HG03565 (cell line): ENCODE measurements around the gene TAOK3.

Experiments
- ATAC-seq: cut with Tn5 transposase; IDR thresholded peaks from one replicate; pipeline ENCODE4 v1.9.1; 2021; ENCODE audit warnings: mild to moderate bottlenecking, moderate library complexity; ENCODE audit not compliant: unreplicated experiment

TAOK3 gene

DNA sequence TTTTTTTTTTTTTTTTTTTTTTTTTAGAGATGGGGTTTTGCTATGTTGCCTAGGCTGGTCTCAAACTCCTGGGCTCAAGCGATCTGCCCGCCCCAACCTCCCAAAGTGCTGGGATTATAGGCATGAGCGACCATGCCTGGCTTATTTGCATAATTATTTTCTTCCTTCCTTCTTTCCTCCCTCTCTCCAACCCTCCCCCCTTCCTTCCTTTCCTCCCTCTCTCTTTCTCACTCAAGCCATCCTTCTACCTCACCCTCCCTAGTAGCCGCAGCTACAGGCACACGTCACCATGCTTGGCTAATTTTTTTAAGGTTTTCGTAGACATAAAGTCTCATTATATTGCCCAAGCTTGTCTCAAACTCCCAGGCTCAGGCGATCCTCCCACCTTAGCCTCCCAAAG, 152.9 kb downstream of the TAOK3 start:
- no peak for ATAC-seq

DNA sequence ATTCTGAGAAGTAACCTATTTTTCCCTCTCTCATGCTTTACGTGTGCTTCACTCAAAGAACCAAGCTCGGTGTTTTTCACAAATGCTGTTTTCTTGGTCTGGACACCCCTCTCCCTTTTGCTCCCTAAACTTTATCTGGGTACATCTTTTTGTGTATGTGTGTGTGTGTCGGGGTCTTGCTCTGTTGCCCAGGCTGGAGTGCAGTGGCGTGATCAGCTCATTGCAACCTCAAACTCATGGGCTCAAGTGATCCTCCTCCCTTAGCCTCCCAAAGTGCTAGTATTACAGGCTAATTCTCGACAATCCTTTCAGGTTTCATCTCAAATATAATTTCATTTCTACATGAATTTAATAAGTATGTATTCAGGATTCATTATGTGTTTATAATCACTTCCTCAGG, 153.6 kb downstream of the TAOK3 start:
- ATAC-seq, result no peak

DNA sequence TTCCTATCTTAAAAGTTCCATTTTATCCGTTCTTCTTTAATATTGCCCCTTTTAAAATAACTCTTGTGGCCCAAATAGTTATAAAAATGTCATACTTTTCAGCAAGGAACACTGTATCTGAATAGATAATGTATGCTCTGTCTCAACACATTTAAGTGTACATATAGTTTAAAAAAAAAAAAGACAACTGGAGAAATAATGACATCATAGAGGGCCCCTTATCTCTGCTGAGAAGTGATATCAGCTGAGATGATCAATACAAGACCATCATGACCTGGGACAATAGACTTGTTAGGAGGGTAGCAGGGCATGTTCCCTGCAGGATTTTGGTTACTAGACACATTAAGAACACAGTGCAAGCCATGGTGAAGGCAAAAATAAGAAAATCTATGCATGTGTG, 159.3 kb downstream of the TAOK3 start:
- ATAC-seq, result no peak

DNA sequence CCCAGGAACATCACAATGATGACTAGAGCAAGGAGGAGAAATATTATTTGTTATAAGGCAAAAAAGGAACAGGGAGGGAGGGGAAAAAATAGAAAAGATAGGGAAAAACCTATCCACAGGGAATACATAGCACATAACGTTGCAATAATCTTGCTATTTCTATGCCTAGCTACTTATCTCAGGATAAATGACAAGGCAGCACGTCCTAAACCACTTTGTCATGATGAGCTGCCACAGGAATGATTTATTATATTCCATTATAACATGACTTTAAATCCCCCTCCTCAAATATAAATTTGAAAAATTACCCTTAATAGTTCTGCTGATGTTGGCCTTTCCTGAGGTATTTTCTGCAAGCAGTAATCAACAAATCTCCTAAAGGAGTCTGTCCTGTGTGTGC, 160.1 kb downstream of the TAOK3 start:
- no peak for ATAC-seq

DNA sequence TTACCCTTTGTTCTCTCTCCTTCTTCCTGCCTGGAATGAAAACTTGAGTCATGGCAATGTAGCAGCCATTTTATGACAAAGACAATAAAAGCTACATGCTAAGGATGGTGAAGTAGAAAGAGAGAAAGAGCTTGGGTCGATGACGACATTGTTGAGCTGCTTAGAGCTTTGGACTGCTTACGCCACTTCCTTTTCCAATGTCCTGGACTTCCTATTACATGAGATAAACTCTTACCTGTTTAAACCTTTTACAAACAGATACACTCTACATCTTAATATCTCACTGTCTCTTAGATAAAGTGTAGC, 166.6 kb downstream of the TAOK3 start:
- no peak for ATAC-seq

DNA sequence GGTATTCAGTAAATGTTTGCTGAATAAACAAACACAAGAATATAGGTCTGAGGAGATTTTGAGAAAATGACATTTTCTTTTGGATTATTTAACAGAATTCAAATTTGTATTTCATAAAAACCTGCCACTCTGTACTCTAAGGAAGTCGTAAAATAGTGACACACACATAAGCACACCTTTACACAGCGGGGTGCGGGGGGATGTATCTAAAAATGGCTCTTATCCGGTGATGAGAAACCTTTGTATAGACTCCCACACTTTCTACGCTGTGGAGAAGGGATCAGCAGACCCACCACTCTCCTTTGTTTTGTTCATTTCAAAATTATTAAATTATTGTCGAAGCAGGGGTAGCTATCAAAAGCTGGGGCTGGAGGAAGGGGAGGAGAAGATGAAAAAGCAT, 178.7 kb downstream of the TAOK3 start:
- ATAC-seq, result no peak

DNA sequence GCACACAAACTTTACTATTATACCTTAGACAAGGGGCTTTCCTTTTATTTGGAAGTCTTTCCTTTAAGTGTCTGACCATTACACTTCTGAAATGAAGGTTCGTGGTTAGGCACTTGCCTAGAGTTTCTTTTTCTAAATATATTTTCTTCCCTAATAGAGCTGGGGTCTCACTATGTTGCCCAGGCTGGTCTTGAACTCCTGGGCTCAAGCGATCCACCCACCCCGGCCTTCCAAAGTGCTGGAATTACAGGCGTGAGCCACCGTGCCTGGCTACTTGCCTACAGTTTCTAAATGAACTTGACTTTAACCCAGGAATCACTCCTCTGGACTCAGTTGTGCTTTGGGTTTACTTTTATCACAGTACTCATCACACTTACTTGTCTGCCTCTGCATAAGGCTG, 179.2 kb downstream of the TAOK3 start:
- ATAC-seq, result no peak

DNA sequence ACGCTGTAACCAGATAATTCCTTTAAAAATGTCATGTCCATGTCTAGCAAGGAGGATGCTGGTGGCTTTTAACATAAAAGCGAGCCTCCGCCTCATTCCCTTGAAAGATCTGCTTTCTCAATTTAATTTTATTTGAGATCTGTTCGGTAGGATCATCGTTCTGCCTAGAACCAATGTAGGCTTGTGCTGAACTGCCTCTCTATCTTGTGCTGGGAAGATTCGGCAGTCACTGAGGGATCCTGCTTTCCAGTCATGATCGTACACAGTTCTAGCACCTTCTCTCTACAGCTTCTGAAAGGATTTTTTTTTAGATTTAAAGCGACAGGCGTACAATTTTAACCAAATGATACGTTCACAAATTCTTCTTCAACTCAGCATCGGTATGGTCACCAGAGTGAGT, 182.4 kb downstream of the TAOK3 start:
- ATAC-seq, result no peak

DNA sequence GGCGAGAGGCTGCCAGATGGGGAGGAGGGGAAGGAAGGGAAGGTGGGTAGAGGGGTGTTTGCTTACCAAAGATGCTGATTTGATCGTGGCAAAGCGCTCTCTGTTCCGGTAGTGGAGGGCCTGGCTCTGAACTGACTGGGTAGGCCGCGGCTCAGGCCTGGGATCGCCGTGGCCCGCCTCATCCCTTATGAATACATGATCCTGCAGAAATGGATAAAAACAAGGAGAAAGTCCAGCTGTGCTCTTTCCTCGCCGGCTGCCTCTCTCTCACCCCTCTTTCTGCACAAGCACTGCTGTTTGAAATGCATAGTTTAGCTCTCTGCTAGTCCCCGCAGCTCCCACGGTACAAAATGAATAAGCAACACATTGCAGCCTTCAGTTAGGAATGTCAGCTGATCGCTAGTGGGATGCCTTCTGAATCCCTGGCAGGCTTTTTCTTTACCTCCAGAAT, 182.9 kb downstream of the TAOK3 start:
- no peak for ATAC-seq

DNA sequence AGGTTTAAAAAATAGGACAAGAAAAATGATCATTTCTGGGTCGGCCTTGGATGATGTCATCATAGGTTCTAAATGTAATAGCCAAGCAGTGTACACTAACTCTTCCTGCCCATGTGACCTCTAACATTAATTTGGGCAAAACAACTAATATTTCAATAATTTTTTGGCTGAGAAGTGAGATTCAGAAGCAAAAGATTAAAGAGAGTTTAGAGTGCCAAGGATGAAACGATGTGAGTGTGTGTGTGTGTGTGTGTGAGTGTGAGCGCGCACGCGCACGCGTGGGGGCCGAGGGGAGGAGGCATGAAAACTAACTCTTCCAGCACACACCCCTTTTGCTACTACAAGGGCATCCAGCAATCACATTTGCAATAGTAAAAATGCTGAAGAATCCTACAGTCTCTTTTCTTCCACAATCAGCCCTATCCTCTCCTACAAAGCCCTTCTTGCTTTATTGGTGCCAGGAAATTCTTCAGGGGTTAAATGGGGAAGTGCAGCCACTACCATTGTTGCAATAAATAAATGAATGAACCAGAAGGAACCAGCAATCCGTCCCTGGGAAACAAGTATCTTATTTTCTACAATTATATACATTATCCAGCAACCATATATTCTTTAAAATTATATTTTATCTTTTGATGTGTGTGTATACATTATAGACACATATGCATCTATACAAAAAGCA, 183.9 kb downstream of the TAOK3 start:
- ATAC-seq, result no peak

DNA sequence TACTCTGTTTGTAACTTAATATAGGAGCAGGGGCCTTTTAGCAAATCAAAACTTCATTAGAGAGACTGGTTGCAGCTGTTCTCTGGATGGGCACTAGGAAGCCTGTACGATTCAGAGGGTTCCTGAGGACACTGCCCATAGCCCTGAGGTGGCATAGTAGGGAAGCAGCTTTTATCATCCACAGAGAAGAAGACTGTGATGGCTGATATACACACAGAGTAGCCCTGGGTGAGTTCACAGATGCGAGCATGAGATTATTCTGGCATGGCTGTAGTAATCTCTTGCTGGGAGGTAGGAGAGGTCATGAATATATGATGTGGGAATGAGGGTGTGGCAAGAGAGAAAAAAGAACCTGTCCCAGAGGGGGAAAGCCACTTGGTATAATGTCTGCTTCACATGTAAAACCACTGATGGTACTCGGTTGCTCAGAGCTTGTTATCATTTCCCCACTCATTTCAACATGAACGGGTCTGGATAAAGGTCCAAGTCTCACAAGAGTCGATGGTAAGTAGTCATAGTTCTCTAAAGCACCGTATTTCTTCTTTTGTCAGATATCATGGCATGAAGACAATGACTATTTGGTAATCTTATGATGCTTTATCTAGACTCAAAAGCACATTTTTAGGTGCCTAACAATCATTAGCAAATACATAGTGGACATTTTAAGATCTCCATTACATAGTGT, 184.8 kb downstream of the TAOK3 start:
- ATAC-seq, result no peak

DNA sequence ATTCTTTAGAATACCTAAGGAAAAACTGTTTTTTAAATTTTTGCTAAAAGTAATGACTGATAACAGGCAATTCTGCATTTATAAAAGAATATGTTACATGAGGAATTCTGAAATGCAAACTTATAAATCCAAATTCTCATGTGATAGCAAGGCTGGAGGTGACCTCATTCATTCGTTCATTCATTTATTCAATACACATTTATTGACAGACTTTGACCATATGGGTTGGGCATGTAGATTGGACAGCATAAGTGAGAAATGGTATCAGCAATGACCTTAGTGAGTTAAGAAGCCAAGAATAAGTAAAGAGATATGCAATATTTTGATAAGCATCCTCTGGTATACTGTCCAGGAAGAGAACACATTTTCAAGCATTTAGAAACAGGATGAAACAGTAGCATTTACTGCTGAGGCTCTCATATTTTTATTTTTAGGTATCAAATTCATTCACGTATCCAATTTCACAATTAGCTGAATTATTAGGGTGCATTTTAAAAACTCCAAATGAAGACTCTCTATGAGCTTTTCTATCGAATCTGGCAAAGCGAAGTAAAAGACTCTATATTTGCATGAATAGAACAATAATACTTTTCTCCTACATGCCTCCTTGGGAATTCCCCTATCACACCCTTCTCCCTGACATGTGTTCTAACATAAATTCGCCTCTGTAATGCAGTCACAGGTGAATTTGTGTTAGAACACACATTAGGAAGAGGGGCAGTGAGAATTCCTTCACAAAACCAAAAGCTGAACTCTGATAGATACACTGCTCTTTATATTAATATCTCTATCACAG, 186.9 kb downstream of the TAOK3 start:
- ATAC-seq, result no peak

DNA sequence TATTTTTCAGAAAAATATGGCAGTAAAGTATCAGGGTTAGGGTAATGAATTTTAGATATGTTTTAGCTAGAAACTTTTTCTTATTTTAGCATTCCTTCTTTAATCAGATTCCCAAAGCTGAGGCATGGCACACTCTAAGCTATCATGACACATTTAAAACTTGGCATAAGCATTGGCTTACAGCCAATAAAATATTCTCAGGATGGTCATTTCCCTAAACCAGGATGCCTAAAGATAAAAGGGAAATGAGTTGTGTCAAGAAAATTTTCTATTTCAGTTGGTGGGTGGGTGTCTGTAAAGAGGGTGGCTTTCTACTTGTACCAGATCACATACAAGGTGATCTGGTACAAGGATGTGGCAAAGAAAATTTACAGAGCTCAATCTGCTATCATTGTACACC, 189.0 kb downstream of the TAOK3 start:
- no peak for ATAC-seq

DNA sequence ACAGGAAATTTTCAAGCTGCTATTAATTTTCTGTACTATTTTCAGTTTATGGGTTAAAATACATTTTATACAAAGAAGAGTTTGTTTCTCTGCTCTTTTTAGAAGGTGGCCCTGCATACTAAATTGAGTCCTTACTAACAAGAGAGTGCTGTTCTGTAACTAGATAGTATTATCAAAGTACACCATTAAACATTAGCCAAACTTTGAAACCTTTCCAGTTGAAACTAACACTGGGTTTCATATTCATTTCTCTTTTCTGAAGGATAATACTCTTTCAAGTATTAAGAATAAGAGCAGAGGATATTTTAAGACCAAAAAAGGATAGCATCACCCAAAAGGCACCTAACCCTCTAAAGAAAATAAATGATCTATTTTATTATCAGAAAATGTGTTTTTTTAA, 189.6 kb downstream of the TAOK3 start:
- no peak for ATAC-seq

DNA sequence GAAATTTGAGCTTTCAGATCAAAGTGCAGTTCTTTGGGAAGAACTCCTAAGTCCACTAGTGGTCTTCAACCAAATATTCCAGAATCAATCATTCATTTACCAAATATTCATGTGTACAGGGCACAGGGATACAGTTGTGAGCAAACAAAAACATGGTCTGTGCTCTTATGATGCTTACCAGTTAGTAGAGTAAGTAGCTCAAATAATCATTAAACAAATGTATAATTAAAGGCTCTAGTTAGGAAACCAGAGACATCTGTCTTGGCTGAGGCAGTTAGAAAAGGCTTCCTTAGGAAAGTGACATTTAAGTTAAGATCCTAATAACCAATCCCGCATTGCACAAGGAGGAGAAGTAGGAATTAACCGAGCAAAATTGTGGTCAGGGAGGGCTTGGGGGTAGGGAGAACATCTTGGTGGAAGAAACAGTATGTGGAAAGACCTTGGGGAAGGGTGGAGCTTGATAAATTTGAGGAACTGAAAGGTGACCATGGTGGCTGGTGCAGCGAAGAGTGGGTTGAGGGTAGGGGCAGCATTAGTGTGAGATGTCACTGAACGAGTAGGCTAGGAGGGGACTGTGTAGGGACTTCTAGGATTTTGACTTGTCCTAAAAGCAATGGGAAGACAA, 196.8 kb downstream of the TAOK3 start:
- no peak for ATAC-seq

DNA sequence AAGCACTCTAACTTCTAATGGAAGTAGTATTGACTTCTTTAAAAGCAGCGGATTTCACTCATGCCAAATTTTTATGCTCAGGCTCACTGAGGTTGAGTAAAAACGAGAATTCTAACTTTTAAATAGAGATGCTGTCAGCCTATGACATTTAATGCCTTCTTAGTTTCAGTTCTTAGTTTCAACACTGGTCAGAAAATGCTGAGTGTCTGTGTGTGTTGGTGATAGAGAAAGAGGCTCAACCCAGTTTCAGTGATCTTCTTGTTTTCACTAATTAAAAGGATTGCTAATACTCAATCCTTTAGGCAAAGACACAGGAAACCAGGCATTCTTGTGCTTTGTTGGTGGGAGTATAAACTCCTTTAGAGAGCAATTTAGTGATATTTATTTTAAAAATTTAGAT, 205.8 kb downstream of the TAOK3 start:
- peak; percentile 99 for ATAC-seq

DNA sequence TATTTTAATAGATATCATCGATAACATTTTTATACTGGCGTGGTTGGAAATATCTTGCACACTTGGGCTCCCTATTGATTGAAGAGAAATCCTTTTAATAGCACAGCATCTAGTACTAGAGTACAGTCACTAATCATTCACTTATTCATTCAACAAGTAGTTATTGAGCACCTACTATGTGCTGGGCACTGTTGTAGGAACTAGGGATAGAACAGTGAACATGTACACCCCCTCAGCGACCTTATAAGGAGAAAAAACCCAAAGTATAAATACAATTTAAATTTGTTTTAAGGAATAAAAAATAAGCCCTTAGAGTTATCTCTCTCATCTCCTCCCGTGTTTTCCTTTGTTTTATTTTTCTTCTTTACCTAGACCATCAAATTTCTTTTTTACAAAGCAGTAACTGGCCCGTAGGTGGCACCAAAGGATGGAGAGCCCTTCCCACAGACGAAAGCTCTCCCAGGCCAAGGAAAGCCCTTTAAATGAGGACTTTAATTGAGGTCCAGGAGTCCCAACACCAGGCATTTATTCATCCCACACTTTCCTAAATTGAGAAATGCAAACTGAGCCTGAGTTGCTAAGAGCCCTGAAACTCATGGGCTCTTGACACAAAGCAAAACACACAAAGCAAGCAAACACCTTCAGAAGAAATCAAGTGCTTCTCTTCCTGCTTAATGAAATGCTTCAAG, 207.8 kb downstream of the TAOK3 start:
- no peak for ATAC-seq

DNA sequence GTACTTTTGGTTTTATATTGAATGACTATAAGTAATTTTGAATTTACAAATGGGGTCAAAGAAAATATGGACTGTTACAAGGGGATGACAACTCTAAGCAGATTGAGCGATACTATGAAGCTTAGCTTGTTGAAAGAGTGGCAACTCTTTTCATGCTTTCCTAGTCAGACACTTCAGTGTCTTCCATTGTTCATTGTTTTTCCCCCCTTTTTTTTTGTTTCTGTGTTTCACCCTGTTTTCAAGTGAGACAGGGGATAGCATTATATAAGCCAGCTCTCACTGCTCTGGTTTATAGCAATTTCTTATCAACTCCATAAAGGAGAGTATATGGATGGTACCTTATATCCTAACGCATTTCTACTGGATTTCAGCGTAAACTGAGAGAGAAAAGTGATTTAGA, 212.2 kb downstream of the TAOK3 start:
- no peak for ATAC-seq

DNA sequence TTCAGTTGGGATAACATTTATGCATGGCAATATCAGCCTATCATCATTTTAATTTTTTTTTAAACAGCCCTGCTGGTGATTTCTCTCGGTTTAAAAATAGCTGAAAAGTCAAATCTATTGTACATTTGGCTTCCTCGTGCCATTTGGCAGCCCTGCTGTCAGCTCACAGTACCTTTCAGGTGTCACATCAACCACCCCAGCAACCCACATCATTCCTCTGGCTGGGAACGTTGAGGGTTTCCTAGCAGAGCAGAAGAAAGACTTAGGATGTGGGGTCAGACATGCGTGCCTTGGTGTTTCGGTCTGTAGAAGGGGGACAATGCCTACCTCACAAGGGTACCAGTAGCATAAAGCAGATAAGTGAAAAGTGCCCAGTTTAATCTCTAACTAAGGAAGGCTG, 221.0 kb downstream of the TAOK3 start:
- ATAC-seq, result no peak

DNA sequence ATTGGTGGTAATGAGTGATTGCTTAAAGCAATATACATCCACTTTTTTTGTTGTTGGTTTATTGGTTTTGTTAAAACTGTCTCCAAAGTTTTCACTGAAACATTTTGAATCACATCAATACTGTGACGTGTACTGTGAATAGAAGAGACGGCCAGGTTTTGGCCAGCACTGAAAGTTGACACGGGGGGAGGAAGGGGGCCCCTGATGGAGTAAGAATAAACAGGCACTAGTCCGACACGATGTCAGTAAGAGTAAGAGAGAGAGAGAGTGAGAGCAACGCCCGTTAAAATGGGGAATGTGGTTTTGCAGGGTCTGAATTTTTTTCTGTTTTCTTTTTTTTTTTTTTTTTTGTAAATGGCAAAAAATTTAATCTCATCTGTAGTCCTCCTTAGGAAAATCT, 222.1 kb downstream of the TAOK3 start:
- no peak for ATAC-seq

DNA sequence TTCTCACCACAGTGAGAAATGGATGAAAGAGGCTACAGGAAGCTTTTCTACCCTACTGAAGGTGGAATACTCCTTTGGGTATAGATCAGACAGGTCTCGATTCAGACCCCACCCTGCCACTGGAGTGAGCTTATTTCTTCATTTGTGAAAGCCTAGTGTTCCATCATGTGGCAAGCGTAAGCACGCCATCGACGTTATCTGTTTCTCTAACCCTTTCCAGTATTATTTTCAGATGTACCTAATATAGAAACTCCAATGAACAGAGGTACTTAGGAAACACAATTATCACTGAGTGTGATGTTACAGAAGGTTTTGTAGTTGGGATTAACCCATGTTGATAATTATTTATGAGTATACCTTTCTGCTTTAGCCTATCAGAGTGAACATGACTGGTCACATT, 224.4 kb downstream of the TAOK3 start:
- ATAC-seq, result no peak
